ENCODE results near the gene TTC9B.

The TTC9B gene

GRCh38 chr19:40237791-40238190, 19.6 kb upstream of the TTC9B start:
- no peak for TF ChIP-seq ZNF274 (IDR thresholded peaks at IDR 0.05; ENCODE audit: low read depth, low read length)
- TF ChIP-seq YY1 (IDR thresholded peaks at IDR 0.05; ENCODE audit: insufficient read depth, insufficient read length): no peak
- no peak for TF ChIP-seq SUZ12 (IDR thresholded peaks at IDR 0.05; ENCODE audit: extremely low read depth, insufficient read depth, insufficient read length)
- Histone ChIP-seq H3K9ac (ENCODE audit: insufficient read length, low read depth) (no peak overlapping the region), H3K27me3 (ENCODE audit: insufficient read depth, insufficient read length) (no peaks in the 10 kb centered on the region), H3K36me3 (ENCODE audit: insufficient read depth, insufficient read length, low read length) (peaks cover 84% of the 10 kb centered on the region), H3K4me1 (ENCODE audit: insufficient read depth, insufficient read length) (peaks cover 6% of the 10 kb centered on the region), H3K4me3 (ENCODE audit: insufficient read length, low read depth) (no peak overlapping the region), H3K9me3 (ENCODE audit: insufficient read depth, low read length) (no peaks in the 10 kb centered on the region)
- no peak for DNase-seq (ENCODE audit: low read depth, low spot score)

GRCh38 chr19:40236366-40236765, 18.2 kb upstream of the TTC9B start:
- H3K36me3 ChIP-seq (ENCODE audit: insufficient read depth, insufficient read length, low read length): peaks cover 71% of the 10 kb centered on the region
- no peak overlapping the region for H3K9ac ChIP-seq (ENCODE audit: insufficient read length, low read depth)
- DNase-seq (ENCODE audit: low read depth, low spot score): no peak
- H3K4me3 ChIP-seq (ENCODE audit: insufficient read length, low read depth): no peak overlapping the region
- no peaks in the 10 kb centered on the region for H3K27me3 ChIP-seq (ENCODE audit: insufficient read depth, insufficient read length)
- peaks cover 16% of the 10 kb centered on the region for H3K4me1 ChIP-seq (ENCODE audit: insufficient read depth, insufficient read length)
- no peaks in the 10 kb centered on the region for H3K9me3 ChIP-seq (ENCODE audit: insufficient read depth, low read length)
- TF ChIP-seq SUZ12 (IDR thresholded peaks at IDR 0.05; ENCODE audit: extremely low read depth, insufficient read depth, insufficient read length) (no peak), YY1 (IDR thresholded peaks at IDR 0.05; ENCODE audit: insufficient read depth, insufficient read length) (no peak), ZNF274 (IDR thresholded peaks at IDR 0.05; ENCODE audit: low read depth, low read length) (no peak)

- no peak for DNase-seq (ENCODE audit: low read depth, low spot score)
- no peak overlapping the region for H3K9ac ChIP-seq (ENCODE audit: insufficient read length, low read depth)
- H3K4me3 ChIP-seq (ENCODE audit: insufficient read length, low read depth): no peak overlapping the region
- no peaks in the 10 kb centered on the region for H3K27me3 ChIP-seq (ENCODE audit: insufficient read depth, insufficient read length)
- TF ChIP-seq YY1 (IDR thresholded peaks at IDR 0.05; ENCODE audit: insufficient read depth, insufficient read length): no peak
- TF ChIP-seq SUZ12 (IDR thresholded peaks at IDR 0.05; ENCODE audit: extremely low read depth, insufficient read depth, insufficient read length): no peak
- TF ChIP-seq ZNF274 (IDR thresholded peaks at IDR 0.05; ENCODE audit: low read depth, low read length): no peak
- peaks cover 16% of the 10 kb centered on the region for H3K4me1 ChIP-seq (ENCODE audit: insufficient read depth, insufficient read length)
- H3K36me3 ChIP-seq (ENCODE audit: insufficient read depth, insufficient read length, low read length): peaks cover 67% of the 10 kb centered on the region
- H3K9me3 ChIP-seq (ENCODE audit: insufficient read depth, low read length): no peaks in the 10 kb centered on the region
Observed at GRCh38 chr19:40236026-40236355, 17.8 kb upstream of the TTC9B start.

GRCh38 chr19:40235238-40236025, 17.2 kb upstream of the TTC9B start:
- Histone ChIP-seq H3K9me3 (ENCODE audit: insufficient read depth, low read length) (no peaks in the 10 kb centered on the region), H3K4me3 (ENCODE audit: insufficient read length, low read depth) (no peak overlapping the region), H3K36me3 (ENCODE audit: insufficient read depth, insufficient read length, low read length) (peaks cover 62% of the 10 kb centered on the region), H3K4me1 (ENCODE audit: insufficient read depth, insufficient read length) (peaks cover 16% of the 10 kb centered on the region), H3K9ac (ENCODE audit: insufficient read length, low read depth) (no peak overlapping the region), H3K27me3 (ENCODE audit: insufficient read depth, insufficient read length) (no peaks in the 10 kb centered on the region)
- TF ChIP-seq ZNF274 (IDR thresholded peaks at IDR 0.05; ENCODE audit: low read depth, low read length) (no peak), YY1 (IDR thresholded peaks at IDR 0.05; ENCODE audit: insufficient read depth, insufficient read length) (no peak), SUZ12 (IDR thresholded peaks at IDR 0.05; ENCODE audit: extremely low read depth, insufficient read depth, insufficient read length) (no peak)
- DNase-seq (ENCODE audit: low read depth, low spot score): no peak

GRCh38 chr19:40234429-40235237, 16.4 kb upstream of the TTC9B start:
- Histone ChIP-seq H3K4me1 (ENCODE audit: insufficient read depth, insufficient read length) (peaks cover 16% of the 10 kb centered on the region), H3K36me3 (ENCODE audit: insufficient read depth, insufficient read length, low read length) (peaks cover 54% of the 10 kb centered on the region), H3K9me3 (ENCODE audit: insufficient read depth, low read length) (no peaks in the 10 kb centered on the region), H3K9ac (ENCODE audit: insufficient read length, low read depth) (no peak overlapping the region), H3K4me3 (ENCODE audit: insufficient read length, low read depth) (no peak overlapping the region), H3K27me3 (ENCODE audit: insufficient read depth, insufficient read length) (no peaks in the 10 kb centered on the region)
- TF ChIP-seq YY1 (IDR thresholded peaks at IDR 0.05; ENCODE audit: insufficient read depth, insufficient read length) (no peak), SUZ12 (IDR thresholded peaks at IDR 0.05; ENCODE audit: extremely low read depth, insufficient read depth, insufficient read length) (no peak), ZNF274 (IDR thresholded peaks at IDR 0.05; ENCODE audit: low read depth, low read length) (no peak)
- no peak for DNase-seq (ENCODE audit: low read depth, low spot score)

- Histone ChIP-seq H3K36me3 (ENCODE audit: insufficient read depth, insufficient read length, low read length) (peaks cover 47% of the 10 kb centered on the region), H3K27me3 (ENCODE audit: insufficient read depth, insufficient read length) (no peaks in the 10 kb centered on the region), H3K4me3 (ENCODE audit: insufficient read length, low read depth) (no peak overlapping the region), H3K4me1 (ENCODE audit: insufficient read depth, insufficient read length) (peaks cover 16% of the 10 kb centered on the region), H3K9me3 (ENCODE audit: insufficient read depth, low read length) (no peaks in the 10 kb centered on the region), H3K9ac (ENCODE audit: insufficient read length, low read depth) (no peak overlapping the region)
- DNase-seq (ENCODE audit: low read depth, low spot score): no peak
- TF ChIP-seq ZNF274 (IDR thresholded peaks at IDR 0.05; ENCODE audit: low read depth, low read length): no peak
- no peak for TF ChIP-seq YY1 (IDR thresholded peaks at IDR 0.05; ENCODE audit: insufficient read depth, insufficient read length)
- TF ChIP-seq SUZ12 (IDR thresholded peaks at IDR 0.05; ENCODE audit: extremely low read depth, insufficient read depth, insufficient read length): no peak
Observed at GRCh38 chr19:40233811-40234389, 15.7 kb upstream of the TTC9B start.
